Epidermal melanocyte (primary cell): ENCODE measurements around the gene TOR4A.

ENCODE experiments used
- DNase-seq: peaks from one replicate; pipeline ENCODE4 v3.0.0; 2011; ENCODE audit warnings: low spot score; ENCODE audit not compliant: insufficient read length

TOR4A gene

DNA sequence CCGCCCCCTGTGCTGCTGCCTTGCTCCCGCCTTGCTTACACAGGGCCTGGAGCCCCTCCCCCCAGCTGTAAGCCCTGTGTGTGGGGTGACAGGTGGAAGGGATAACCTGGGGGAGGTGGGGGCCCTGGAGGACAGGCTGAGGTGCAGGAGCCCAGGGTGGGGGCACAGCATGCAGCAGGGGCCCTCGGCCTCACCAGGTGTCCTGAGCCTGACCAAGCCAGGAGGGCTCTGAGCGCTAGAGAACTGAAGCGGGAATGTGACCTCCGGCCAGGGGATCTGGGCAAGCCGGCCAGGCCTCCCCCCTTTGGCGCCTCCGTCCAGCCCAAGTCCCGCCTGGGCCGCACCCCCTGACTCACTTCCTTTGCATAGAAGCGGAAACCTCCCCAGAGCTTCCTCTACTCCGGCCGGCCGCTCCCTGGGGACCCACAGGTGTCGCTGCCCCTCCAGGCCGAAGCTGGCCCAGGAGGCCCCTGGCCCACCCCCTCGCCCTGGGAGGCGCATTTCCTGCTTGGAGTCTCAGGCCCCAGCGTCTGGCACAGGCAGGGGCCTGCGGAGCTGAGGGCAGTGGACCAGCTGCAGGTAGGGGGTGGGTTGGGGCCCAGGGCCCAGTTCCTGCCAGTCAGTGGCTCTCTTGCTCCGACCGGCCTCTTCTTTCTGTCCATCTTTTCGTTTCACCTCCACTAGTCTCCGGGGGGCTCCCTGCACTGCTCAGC lies at the start of gene TOR4A:
Gene TOR4A (plus strand): TSS at position 398 of the 713 bp plus-strand sequence. CDS start 964 bp downstream, outside the sequence.
- peak; percentile 80 for DNase-seq

DNA sequence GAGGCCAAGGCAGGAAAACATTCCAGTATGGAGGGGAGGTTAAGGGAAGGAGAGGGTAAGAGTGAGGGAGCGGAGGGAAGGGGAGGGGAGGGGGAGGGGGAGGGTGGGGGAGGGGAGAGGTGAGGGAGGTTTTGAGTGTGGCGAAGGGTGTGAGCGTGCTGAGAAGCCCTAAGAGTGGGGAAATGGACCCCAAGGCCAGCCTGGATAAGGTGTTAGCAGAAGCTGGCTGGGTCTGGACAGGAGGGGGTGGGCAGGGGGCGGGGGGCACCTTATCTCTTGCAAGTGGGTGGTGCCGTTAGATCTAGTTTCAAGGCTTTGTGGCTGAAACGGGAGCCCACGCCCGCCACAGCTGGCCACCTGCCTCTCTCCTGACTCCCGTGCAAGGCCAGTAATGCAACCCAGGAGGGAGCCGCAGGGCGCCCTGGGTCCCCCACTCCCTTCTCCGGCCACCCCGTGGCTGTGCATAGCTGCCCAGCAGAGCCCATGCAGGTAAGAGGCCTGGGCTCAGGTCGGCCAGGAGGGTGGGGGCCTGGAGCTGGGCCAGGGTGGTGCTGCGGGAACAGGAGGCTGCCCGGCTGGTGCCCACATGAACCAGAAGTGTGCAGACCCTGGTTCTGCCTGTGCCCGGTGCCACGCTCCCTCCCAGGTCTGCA lies 49.5 kb upstream of the TOR4A start:
- no peak for DNase-seq

DNA sequence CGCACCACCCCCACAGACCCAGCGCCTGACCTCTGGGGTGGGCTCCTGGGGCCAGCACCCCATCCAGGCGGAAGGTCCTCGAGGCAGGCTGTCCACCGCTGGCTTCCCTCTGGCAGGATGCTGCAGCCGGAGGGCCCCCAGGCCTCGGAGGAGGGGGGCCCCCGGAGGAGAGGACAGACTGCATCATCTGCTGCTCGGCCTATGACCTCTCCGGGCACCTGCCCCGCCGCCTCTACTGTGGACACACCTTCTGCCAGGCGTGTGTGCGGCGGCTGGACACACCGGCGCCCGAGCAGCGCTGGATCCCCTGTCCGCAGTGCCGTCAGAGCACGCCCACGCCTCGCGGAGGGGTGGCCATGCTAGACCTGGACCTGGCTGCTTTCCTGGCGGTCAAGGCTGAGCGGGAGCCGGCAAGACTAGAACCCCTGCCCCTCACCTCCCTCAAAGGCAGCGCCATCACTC lies 49.0 kb upstream of the TOR4A start:
- no peak for DNase-seq

DNA sequence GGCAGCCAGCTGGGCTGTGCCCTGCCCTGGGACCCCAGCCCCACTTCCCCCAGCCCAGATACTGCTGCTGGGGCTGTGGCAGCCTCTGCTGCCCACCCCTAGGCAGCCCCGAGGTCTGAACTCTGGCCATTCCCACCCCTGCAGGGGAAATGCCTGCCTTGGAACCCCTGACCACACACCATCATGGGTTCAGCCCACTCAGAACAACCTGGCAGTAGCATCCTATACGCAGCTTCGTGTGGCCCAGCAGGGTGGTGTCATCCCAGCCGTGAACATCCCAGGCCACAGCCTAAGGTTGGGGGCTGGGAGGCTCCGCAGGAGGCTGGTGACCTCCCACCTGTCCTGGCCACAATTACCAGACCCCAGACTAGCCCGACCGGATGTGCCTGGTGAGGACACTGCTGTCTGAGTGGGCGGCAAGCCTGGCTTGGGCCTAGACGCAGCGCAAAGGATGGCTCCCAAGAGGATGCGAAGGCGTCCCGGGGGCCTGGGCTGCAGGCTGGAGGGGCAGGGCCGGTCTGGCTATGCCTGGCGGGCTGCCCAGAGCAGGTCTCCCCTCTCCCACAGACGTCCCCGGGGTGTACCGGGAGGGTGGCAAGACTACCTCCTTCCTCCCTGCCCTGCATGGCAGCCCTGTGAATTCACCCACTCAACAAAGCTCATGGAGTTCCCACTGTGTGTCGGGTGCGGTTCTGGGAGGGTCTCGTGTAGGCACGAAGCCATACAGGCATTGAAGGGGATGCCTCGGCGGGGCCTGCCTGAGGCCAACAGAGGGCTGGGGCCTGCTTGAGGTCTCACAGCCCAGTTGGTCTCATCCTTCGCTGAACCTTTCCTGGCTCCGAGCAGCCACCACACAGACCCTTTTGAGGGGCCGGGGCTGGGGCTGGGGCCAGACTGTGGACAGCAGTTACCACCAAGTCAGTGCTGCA lies 48.3 kb upstream of the TOR4A start:
- no peak for DNase-seq

DNA sequence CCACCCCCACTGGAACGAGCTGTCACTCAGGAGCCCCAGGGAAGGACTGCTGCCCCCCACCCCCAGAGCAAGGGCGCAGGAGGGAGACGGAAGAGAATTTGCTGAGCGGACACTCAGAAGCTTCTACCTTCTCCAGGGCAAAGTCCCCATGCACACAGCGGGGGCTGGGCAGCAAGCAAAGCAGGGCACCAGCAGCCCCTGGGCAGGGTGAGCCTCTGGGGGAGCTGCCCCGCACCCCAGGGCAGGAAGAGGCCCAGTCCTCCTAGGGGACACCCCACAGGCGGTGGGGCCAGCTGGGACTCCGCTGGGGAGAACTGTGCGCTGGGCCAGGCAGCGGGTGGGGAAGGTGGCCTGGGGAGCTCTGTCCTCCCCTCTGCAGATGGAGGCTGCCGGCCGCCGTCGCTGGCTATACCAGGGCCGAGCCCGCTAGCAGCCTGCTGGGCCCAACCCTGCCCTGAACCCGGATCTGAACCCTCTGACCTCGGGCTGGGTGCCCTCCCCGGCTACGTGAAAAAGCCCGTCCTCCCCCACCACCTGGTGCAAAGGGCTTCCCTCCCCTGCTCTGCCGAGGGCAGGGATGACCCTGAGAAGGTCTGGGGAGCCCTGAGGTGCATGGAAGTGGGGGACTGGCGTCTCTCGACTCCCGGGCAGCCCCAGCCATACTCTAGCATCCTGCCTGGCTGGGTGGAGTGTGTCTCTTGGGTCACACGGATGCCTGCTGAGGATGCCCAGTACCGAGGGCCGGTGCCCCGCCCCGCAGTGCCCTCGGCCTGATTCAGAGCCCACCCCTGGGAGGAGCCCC lies 47.4 kb upstream of the TOR4A start:
- DNase-seq: no peak

DNA sequence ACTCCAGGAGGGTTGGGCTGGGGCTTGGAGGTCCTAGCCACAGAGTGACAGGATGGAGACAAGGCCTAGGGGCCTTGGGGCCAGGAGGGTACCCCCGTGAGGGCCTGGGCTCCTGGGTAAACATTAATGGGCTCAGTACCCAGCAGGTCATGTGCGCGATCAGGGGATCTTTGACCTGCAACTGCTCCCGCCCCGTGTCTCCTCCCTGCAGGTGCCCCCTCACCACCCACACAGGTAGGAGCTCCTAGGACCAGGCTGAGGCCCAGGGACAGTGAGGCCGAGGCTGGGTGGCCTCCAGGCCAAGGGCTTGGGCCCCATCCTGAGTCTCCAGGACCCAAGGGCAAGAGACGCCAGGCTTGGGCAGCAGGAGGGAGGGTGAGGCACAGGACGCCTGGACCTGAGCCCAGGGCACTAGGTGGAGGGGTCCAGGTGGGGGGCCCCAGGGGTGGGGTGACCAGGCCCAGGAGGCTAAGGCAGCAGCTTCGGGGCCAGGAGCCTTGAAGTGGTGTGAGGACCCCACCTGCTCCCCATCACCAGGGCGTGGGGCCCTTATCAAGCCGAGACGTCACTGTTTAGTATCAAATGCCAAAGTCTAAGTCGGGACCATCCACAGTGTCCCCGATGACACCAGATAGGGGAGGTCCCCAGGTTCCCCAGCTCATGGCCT lies 46.7 kb upstream of the TOR4A start, which contains the start of gene SLC34A3:
Gene SLC34A3 (plus strand): TSS at position 197 of the 667 bp plus-strand sequence. CDS start 802 bp downstream, outside the sequence.
- no peak for DNase-seq

DNA sequence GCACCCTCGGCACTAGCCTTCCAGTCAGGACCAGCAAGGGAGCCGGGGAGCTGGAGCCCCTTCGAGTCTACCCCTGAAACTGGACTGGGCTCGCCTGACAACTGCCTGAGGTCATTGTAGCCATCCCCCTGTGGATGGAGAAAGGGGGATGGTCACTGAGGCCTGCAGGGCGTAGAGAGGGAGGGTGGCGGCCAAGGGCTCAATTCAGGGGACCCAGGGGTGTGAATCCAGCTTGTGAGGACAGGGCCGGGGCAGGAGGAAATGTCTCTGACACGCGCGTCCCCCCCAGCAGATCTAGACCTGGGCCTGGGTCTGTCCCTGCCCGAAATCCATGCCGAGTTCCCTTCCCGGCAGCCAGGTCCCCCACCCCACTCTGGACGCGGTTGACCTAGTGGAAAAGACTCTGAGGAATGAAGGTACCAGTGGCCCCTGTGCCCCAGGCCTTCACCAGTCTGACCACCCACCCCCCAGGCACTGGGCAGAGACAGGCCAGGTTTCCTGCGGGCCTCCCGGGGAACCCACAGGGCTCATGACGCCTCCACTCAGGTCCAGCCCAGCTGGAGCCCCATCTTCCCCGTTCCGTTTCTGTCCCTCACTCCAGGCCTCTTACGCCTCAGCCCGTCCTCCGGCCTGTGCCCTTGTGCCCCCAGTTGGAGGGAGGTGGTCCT lies 46.0 kb upstream of the TOR4A start:
- no peak for DNase-seq

DNA sequence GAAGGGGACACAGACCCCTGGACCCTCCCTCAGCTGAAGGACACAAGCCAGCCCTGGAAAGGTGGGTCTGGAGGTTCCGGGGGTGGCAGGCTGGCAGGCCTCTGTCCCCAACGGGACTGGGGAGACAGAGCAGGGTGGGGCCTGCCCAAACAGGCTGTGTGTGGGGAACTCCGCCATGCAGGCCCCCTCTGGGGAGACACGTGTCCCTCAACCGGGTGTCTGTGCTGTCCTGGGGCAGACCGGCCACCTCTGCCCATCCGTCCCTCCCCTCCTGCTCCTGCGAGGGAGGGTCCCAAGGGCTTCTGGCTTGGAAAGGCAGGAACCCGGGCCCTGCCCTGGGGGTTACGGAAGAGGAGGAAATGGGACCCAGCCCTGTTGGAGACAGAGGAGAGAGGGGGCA lies 45.4 kb upstream of the TOR4A start:
- DNase-seq: no peak

DNA sequence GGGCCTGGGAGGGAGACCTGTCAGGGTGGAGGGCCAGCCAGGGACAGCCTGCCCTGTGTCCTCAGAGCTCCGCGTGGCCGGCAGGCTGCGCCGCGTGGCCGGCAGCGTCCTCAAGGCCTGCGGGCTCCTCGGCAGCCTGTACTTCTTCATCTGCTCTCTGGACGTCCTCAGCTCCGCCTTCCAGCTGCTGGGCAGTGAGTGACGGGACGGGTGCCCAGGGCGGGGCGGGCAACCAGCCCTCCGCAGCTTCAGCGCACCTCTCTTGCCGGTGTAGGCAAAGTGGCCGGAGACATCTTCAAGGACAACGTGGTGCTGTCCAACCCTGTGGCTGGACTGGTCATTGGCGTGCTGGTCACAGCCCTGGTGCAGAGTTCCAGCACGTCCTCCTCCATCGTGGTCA lies 45.0 kb upstream of the TOR4A start:
- no peak for DNase-seq

DNA sequence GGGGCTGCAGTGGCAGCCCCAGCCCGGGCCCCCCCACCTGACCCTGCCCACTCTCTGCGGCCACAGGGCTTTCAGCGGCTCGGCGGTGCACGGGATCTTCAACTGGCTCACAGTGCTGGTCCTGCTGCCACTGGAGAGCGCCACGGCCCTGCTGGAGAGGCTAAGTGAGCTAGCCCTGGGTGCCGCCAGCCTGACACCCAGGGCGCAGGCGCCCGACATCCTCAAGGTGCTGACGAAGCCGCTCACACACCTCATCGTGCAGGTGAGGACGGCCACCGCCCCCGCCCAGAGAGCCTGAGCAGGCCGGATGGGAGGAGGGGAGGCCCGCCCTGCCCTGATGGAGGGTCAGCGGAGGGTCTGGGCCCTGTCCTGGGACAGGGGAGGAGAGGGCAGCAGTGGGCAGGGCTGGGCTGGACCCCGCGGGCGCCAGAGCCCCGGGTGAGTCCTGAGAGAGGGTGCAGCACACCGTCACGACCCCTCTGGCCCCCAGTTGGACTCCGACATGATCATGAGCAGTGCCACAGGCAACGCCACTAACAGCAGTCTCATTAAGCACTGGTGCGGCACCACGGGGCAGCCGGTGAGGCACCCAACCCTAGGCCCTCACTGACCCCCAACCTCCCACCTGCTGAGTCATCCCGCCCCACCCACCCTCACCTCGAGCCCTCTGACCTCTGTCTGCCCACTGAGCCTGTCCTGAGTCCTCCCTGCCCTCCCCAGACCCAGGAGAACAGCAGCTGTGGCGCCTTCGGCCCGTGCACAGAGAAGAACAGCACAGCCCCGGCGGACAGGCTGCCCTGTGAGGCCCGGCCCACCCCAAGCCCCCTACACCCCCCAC lies 44.2 kb upstream of the TOR4A start:
- no peak for DNase-seq

DNA sequence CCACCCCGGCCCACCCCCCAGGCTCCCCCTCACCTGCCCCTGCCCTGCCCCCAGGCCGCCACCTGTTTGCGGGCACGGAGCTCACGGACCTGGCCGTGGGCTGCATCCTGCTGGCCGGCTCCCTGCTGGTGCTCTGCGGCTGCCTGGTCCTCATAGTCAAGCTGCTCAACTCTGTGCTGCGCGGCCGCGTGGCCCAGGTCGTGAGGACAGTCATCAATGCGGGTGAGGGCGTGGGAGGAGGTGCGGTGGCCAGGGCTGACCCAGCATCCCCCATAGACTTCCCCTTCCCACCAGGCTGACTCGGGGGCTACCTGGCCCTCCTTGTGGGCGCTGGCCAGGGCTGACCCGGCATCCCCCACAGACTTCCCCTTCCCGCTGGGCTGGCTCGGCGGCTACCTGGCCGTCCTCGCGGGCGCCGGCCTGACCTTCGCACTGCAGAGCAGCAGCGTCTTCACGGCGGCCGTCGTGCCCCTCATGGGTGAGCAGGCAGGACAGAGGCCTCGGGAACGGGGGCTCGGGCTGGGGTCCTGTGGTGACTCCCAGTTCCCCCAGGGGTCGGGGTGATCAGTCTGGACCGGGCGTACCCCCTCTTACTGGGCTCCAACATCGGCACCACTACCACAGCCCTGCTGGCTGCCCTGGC lies 43.4 kb upstream of the TOR4A start:
- DNase-seq: no peak

DNA sequence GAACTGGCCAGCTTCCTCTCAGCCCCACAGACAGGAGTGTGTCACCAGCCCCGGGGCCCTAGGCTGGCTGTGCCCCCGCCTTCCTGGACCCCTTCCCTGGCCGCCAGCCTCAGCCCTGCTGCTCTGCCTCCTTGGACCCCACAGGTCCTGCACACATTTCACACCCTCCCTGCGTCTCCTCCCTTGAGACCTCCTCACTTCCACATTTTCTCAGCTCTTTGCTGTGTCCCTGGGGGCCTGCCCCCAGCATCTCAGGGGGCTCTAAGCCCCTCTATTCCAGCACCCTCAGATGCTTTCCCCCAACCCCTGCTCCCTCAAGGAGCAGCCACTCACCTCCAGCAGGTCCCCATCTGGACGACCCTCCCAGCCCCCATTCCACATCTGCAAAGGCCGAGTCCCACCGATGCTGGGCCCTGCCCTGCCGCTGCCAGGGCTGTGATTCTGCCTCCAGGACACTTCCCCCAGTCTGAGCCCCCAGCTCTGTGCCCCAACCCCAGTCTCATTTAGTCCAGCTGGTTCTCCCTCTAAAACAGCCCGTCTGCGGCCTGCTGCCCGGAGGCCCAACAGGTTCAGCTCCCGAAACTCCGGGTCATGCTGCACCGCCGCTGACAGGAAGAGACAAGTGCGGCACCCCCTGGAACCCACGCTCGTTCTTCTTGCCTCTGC lies 42.6 kb upstream of the TOR4A start:
- DNase-seq: no peak

DNA sequence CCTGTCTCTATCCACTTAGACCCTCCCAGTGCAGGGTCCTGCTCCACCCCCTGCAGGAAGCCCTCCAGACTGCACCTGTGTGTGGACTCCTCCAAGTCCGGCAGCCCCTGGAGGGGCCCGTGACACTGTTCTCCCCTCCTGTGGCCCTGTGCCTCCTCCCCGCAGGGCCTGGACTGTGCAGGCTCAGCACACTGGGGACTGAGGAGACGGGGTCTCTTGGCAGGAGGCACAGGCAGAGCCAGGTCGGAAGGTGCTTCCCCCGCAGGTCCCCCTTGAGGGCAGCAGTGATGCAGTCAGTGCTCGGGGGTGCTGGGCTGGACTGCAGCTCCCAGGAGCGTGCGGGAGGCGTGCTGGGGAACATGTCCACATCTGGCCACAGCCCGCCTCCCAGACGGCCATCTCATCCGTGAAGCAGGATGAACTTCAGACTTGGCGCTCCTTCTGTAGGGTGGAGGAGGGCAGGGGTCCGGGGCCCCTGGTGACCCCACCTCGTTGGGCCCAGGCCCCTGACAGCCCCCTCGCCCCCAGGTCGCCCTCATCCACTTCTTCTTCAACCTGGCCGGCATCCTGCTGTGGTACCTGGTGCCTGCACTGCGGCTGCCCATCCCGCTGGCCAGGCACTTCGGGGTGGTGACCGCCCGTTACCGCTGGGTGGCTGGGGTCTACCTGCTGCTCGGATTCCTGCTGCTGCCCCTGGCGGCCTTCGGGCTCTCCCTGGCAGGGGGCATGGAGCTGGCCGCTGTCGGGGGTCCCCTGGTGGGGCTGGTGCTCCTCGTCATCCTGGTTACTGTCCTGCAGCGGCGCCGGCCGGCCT lies 41.9 kb upstream of the TOR4A start:
- no peak for DNase-seq

DNA sequence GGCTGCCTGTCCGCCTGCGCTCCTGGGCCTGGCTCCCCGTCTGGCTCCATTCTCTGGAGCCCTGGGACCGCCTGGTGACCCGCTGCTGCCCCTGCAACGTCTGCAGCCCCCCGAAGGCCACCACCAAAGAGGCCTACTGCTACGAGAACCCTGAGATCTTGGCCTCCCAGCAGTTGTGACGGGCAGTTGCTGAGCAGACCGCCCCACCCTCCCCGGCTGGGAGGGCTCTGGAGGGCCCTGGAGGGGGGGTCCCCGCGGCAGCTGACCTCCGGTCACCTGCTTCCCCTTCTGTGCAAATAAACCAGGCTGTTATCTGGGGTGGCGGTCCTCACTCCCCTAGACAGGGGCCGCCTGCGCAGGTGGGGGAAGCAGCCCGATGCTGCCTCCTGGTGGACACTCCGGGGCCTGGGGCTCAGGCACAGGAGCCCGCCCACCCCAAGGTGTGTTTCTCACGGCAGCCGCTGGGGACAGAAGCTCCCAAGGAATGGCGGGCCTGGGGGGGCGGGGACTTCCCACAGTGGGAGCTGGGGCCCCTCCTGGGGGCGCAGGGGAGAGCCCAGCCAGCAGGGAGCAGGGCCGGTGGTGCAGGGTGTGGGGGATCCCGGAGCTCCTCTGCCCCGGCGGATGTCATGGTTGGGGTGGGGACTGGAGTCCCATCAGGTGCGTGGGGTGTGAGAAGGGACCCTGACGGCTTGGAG lies 41.1 kb upstream of the TOR4A start:
- DNase-seq: peak; percentile 96

DNA sequence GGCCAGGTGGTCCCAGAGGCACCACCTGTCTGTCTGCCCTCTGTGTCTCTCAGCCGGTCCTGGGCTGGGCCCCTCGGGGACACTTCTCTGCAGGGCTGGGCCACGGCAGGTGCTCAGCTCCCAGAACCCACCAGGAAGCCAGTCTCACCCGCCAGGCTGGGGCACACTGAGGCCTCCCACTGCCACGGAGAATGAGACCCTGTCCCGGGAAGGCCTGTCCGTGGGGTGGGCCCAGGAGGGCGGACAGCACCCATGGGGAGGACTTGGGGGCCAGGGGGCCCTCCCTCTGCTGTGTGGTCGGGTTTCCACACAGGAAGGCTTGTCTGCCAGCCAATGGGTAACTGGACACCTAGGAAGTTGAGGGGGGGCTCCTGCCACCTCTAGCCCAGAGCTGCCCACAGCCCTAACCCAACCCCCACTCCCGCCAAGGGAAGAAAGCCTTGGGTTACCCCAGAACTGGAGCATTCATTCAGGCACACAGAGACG lies 40.5 kb upstream of the TOR4A start:
- DNase-seq: no peak
